GM04503 (cell line): ENCODE data around the gene TBC1D21.
"Not testable (repeated sequence)": the region's sequence is repeated elsewhere in the genome, so short reads cannot be mapped to it uniquely, and the experiment has no call there.

ENCODE experiments used
- DNase-seq: peaks from one replicate; pipeline ENCODE4 v3.0.0-alpha.2; 2012; ENCODE audit warnings: low read depth

Gene TBC1D21

GRCh38 chr15:73930371-73930770 lies 57.0 kb downstream of the TBC1D21 start:
- DNase-seq = peak; percentile 75

GRCh38 chr15:73930790-73931281 lies 57.5 kb downstream of the TBC1D21 start:
- DNase-seq = no peak

GRCh38 chr15:73931441-73931840 lies 58.1 kb downstream of the TBC1D21 start:
- DNase-seq = no peak

GRCh38 chr15:73932381-73933191 lies 59.2 kb downstream of the TBC1D21 start:
- DNase-seq = no peak

- no peak for DNase-seq
Measured at GRCh38 chr15:73934281-73934680, 60.9 kb downstream of the TBC1D21 start.

- DNase-seq = no peak
Measured at GRCh38 chr15:73935547-73935946, 62.2 kb downstream of the TBC1D21 start.

GRCh38 chr15:73936181-73936580 lies 62.8 kb downstream of the TBC1D21 start:
- no peak for DNase-seq

GRCh38 chr15:73936588-73937290 lies 63.4 kb downstream of the TBC1D21 start:
- DNase-seq = no peak

- no peak for DNase-seq
Measured at GRCh38 chr15:73937296-73937695, 63.9 kb downstream of the TBC1D21 start.

- DNase-seq = no peak
Measured at GRCh38 chr15:73937726-73938125, 64.4 kb downstream of the TBC1D21 start.

GRCh38 chr15:73938516-73938915 lies 65.2 kb downstream of the TBC1D21 start:
- DNase-seq = not testable (repeated sequence)
